Neural crest cell (in vitro differentiated cells): Measurements from ENCODE around the gene ASH1L. TPM values are rescaled to one million over a fixed set of nuclear protein-coding genes. Genes with fewer than 3 reads are reported as not detected.

ENCODE experiments used
- DNase-seq: peaks from one replicate; pipeline ENCODE4 v3.0.0; 2021; ENCODE audit warnings: low read depth, mixed read lengths, low spot score
- H3K27ac Mint-ChIP-seq: one replicate; pipeline ENCODE4 v1.8.0; 2021; ENCODE audit warnings: mild to moderate bottlenecking, mixed read lengths; ENCODE audit not compliant: unreplicated experiment
- H3K27me3 Mint-ChIP-seq: 2 replicates; pipeline ENCODE4 v1.8.0; 2021; ENCODE audit warnings: low read depth, mild to moderate bottlenecking, mixed read lengths
- H3K36me3 Mint-ChIP-seq: 2 replicates; pipeline ENCODE4 v1.8.0; 2021; ENCODE audit warnings: low read depth, mild to moderate bottlenecking, mixed read lengths
- H3K4me1 Mint-ChIP-seq: 2 replicates; pipeline ENCODE4 v1.8.0; 2021; ENCODE audit warnings: mixed read lengths
- H3K4me3 Mint-ChIP-seq: one replicate; pipeline ENCODE4 v1.8.0; 2021; ENCODE audit warnings: mild to moderate bottlenecking, mixed read lengths
- H3K9me3 Mint-ChIP-seq: 2 replicates; pipeline ENCODE4 v1.8.0; 2021; ENCODE audit warnings: mixed read lengths
- total RNA-seq: library from RNA; stranded (reverse); gene quantifications from 2 replicates; pipeline ENCODE4 v1.2.1, GENCODE V29; 2021
- TF ChIP-seq, protein P1 (sequence below): fragments of 200-600 bp; sonication (generic); conservative IDR thresholded peaks from 2 replicates; pipeline ENCODE4 v1.5.0; 2021; ENCODE audit warnings: antibody characterized with exemption, mild to moderate bottlenecking

The ASH1L gene
- total RNA-seq, 1 donor from 2014 or later = 35.4 TPM

- peaks cover 14% of the 10 kb centered on the region for H3K4me1 Mint-ChIP-seq
- TF ChIP-seq, protein P1, sequence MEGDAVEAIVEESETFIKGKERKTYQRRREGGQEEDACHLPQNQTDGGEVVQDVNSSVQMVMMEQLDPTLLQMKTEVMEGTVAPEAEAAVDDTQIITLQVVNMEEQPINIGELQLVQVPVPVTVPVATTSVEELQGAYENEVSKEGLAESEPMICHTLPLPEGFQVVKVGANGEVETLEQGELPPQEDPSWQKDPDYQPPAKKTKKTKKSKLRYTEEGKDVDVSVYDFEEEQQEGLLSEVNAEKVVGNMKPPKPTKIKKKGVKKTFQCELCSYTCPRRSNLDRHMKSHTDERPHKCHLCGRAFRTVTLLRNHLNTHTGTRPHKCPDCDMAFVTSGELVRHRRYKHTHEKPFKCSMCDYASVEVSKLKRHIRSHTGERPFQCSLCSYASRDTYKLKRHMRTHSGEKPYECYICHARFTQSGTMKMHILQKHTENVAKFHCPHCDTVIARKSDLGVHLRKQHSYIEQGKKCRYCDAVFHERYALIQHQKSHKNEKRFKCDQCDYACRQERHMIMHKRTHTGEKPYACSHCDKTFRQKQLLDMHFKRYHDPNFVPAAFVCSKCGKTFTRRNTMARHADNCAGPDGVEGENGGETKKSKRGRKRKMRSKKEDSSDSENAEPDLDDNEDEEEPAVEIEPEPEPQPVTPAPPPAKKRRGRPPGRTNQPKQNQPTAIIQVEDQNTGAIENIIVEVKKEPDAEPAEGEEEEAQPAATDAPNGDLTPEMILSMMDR = no peak
- DNase-seq = no peak
- peaks cover 4% of the 10 kb centered on the region for H3K36me3 Mint-ChIP-seq
- no peaks in the 10 kb centered on the region for H3K27me3 Mint-ChIP-seq
- no peak overlapping the region for H3K4me3 Mint-ChIP-seq
- no peaks in the 10 kb centered on the region for H3K9me3 Mint-ChIP-seq
- no peak overlapping the region for H3K27ac Mint-ChIP-seq
These were observed 9.3 kb downstream of the ASH1L start for GRCh38 chr1:155553349-155553748.

GRCh38 chr1:155548706-155549105 lies 13.9 kb downstream of the ASH1L start:
- no peak for DNase-seq
- TF ChIP-seq, protein P1 = no peak
- no peaks in the 10 kb centered on the region for H3K9me3 Mint-ChIP-seq
- H3K27me3 Mint-ChIP-seq = no peaks in the 10 kb centered on the region
- H3K36me3 Mint-ChIP-seq = peaks cover 4% of the 10 kb centered on the region
- H3K4me3 Mint-ChIP-seq = no peak overlapping the region
- H3K4me1 Mint-ChIP-seq = peaks cover 22% of the 10 kb centered on the region
- no peak overlapping the region for H3K27ac Mint-ChIP-seq

DNA sequence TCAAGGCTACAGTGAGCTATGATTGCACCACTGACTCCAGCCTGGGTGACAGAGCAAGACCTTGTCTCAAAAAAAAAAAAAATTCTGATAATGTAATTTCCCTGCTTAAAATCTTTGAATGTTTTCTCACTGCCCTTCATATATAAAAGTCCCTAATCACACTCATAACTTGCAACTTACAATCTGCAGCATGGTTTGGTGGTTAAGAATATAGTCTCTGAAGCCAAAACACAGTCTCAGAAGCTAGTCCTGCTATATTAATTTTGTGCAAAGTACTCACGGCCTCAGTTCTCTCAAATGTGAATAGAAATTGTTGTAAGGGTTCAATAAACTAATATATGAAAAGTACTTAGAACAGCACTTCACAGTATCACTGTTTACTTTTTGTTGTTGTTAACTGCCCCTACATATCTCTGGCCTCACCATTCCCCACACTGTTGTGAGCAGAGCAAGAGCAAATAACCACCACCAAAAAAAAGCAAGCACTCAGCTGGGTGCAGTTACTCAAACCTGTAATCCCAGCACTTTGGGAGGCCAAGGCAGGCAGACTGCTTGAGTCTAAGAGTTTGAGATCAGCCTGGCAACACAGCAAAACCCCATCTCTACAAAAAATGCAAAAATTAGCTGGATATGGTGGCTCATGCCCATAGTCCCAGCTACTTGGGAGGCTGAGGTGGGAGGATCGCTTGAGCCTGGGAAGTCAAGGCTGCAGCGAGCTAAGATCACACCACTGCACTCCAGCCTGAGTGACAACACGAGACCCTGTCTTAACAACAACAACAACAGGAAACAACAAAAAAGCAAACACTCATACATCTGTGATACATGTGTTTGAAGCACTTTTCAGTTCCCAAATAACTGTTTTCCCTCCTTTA lies 22.4 kb downstream of the ASH1L start:
- H3K4me1 Mint-ChIP-seq = peaks cover 6% of the 10 kb centered on the region
- DNase-seq = no peak
- no peak overlapping the region for H3K4me3 Mint-ChIP-seq
- H3K36me3 Mint-ChIP-seq = no peaks in the 10 kb centered on the region
- TF ChIP-seq, protein P1 = no peak
- H3K9me3 Mint-ChIP-seq = no peaks in the 10 kb centered on the region
- no peak overlapping the region for H3K27ac Mint-ChIP-seq
- no peaks in the 10 kb centered on the region for H3K27me3 Mint-ChIP-seq

DNA sequence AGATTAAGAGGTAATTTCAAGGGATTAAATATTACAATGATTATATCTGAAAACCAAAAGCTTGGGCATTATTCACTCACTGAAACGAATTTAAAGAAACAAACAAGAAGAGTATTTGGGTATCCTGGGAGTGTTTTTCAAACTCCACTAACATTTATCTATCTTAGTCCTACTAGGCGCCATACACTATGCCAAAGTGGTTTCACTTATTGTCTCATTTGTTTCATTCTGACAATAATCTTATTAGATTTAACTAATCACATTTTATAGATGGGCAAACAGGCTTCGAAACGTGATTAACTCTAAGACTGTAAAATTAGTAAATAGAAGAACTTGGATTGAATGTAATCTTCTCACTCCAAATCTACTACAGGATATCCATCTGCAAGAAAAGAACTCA lies 25.4 kb downstream of the ASH1L start:
- TF ChIP-seq, protein P1 = no peak
- Mint-ChIP-seq H3K27ac (no peak overlapping the region), H3K36me3 (no peaks in the 10 kb centered on the region), H3K4me1 (peaks cover 6% of the 10 kb centered on the region), H3K27me3 (no peaks in the 10 kb centered on the region), H3K4me3 (no peak overlapping the region), H3K9me3 (no peaks in the 10 kb centered on the region)
- no peak for DNase-seq

- Mint-ChIP-seq H3K27me3 (no peaks in the 10 kb centered on the region), H3K9me3 (no peaks in the 10 kb centered on the region), H3K36me3 (no peaks in the 10 kb centered on the region), H3K4me1 (peaks cover 11% of the 10 kb centered on the region), H3K27ac (no peak overlapping the region), H3K4me3 (no peak overlapping the region)
- TF ChIP-seq, protein P1 = no peak
- DNase-seq = no peak
These were observed 31.0 kb downstream of the ASH1L start for GRCh38 chr1:155531624-155532023.
